Osteoblast (primary cell): ENCODE measurements around the gene MAVS. TPM values are rescaled to one million over a fixed set of nuclear protein-coding genes. Genes with fewer than 3 reads are reported as not detected.
A peak's percentile ranks its signal among the peaks of the same experiment; 100 is the strongest.

Source experiments
- DNase-seq: peaks from one replicate; pipeline ENCODE4 v3.0.0; 2011; ENCODE audit warnings: low spot score, mixed read lengths; ENCODE audit not compliant: insufficient read length; ENCODE audit errors: missing footprints
- H2AFZ ChIP-seq: 2 replicates; pipeline ENCODE4 v1.6.0; 2011; ENCODE audit warnings: mild to moderate bottlenecking, low read length
- H3K27ac ChIP-seq: 2 replicates; pipeline ENCODE4 v1.5.1; 2011; ENCODE audit warnings: mild to moderate bottlenecking, low read depth, low read length, moderate library complexity
- H3K27me3 ChIP-seq: 2 replicates; pipeline ENCODE4 v1.6.0; 2012; ENCODE audit warnings: mild to moderate bottlenecking, control low read depth, inconsistent platforms, low read length, moderate library complexity; ENCODE audit not compliant: insufficient read depth
- H3K36me3 ChIP-seq: 2 replicates; pipeline ENCODE4 v1.5.1; 2011; ENCODE audit warnings: mild to moderate bottlenecking, low read length, control low read depth, moderate library complexity; ENCODE audit not compliant: insufficient read depth
- H3K4me1 ChIP-seq: 2 replicates; pipeline ENCODE4 v1.5.1; 2011; ENCODE audit warnings: mild to moderate bottlenecking, low read length, control low read depth, moderate library complexity; ENCODE audit not compliant: insufficient read depth
- H3K4me2 ChIP-seq: 2 replicates; pipeline ENCODE4 v1.6.0; 2011; ENCODE audit warnings: mild to moderate bottlenecking, low read length; ENCODE audit not compliant: insufficient read depth
- H3K4me3 ChIP-seq: fragments of 200-600 bp; sonication (generic); 3 replicates; pipeline ENCODE4 v1.5.1; 2012; ENCODE audit warnings: mild to moderate bottlenecking, low read length, inconsistent platforms; ENCODE audit not compliant: insufficient read depth
- H3K79me2 ChIP-seq: 2 replicates; pipeline ENCODE4 v1.6.0; 2012; ENCODE audit warnings: mild to moderate bottlenecking, low read length, control low read depth, inconsistent platforms; ENCODE audit not compliant: insufficient read depth
- H3K9me3 ChIP-seq: 2 replicates; pipeline ENCODE4 v1.5.1; 2011; ENCODE audit warnings: low read depth, low read length, control low read depth
- H4K20me1 ChIP-seq: 2 replicates; pipeline ENCODE4 v1.6.0; 2012; ENCODE audit warnings: mild to moderate bottlenecking, low read length, control low read depth; ENCODE audit not compliant: insufficient read depth
- CTCF ChIP-seq: IDR thresholded peaks from 2 replicates; pipeline ENCODE4 v1.5.1; 2011; ENCODE audit warnings: mild to moderate bottlenecking, low read depth, low read length, moderate library complexity; ENCODE audit errors: extremely low read depth
- total RNA-seq: library from RNA; depleted of rRNA; stranded (reverse); fragments of >200 nt; gene quantifications from 2 replicates; pipeline ENCODE4 v1.2.3, GENCODE V29; 2012

The MAVS gene
- total RNA-seq, 1 donor = 32.2 TPM

GRCh38 chr20:3812259-3812681, 34.4 kb upstream of the MAVS start:
- Histone ChIP-seq H3K27ac (peak overlapping the region; percentile 93), H3K27me3 (no peaks in the 10 kb centered on the region), H2AFZ (peak overlapping the region; percentile 54), H3K4me1 (peaks cover 34% of the 10 kb centered on the region), H3K36me3 (no peaks in the 10 kb centered on the region), H4K20me1 (no peaks in the 10 kb centered on the region), H3K4me3 (no peak overlapping the region), H3K9me3 (no peaks in the 10 kb centered on the region), H3K79me2 (peaks cover 6% of the 10 kb centered on the region), H3K4me2 (no peak overlapping the region)
- no peak for DNase-seq
- TF ChIP-seq CTCF = no peak

DNA sequence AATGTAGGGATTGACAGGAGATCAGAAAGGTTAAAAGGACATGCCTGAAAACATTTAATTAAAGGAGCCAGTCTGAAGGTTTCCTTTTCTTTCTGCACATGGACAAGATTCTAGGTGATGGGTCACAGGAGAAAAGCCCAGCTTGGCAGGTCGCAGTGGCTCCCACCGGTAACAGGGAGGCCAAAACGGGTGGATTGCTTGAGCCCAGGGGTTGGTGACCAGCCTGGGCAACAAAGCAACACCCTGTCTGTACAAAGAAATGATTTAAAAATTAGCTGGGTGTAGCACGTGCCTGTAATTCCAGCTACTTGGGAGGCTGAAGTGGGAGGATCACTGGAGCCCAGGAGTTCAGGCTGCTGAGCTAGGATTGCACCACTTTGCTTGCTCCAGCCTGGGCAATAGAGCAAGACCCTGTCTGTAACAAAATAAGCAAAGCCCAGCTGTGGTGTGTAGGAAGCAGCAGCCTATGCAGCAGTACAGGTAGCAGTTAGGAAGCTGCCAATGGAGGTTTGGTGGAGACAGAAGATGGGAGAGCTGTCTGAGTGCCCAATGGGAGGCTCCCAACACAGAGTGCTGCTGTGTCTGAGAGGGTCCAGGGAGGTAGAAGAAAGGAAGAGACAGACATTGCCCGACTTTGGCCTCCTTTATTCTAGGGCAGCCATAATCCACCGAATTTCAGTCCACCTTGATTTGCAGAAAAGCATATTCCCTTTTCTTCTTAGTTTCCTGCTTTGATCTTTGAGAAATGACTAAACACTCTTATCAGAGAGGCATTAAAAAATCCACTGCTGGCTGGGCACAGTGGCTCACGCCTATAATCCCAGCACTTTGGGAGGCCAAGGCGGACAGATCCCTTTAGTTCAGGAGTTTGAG, 33.4 kb upstream of the MAVS start:
- Histone ChIP-seq H3K27ac (no peak overlapping the region), H2AFZ (no peak overlapping the region)
- DNase-seq = peak; percentile 5

DNA sequence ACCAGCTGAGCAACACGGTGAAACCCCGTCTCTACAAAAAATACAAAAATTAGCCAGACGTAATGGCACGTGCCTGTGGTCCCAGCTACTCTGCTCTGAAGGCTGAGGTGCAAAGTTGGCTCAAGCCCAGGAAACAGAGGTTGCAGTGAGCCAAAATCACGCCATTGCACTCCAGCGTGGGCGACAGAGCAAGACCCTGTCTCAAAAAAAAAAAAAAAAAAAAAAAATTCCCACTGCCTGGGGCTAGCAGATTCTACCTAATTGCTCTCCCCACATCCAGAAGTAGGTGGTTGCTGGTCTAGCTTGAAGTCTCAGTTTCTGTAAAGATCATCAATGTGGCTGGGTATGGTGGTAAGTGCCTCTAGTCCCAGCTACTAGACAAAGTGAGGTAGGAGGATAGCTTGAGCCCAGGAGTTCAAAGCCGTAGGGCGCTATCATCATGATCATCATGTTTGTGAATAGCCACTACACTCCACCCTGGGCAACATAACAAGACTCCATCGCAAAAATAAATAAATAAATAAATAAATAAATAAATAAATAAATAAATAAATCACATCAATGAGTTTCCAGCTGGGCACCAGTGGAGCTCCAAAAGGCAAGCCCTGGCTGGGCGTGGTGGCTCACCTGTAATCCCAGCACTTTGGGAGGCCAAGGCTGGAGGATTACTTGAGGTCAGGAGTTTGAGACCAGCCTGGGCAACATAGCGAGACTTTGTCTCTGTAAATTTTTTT, 32.6 kb upstream of the MAVS start:
- no peak for TF ChIP-seq CTCF
- Histone ChIP-seq H4K20me1 (no peaks in the 10 kb centered on the region), H3K27me3 (no peaks in the 10 kb centered on the region), H3K36me3 (no peaks in the 10 kb centered on the region), H3K4me3 (no peak overlapping the region), H3K4me1 (peaks cover 27% of the 10 kb centered on the region), H2AFZ (no peak overlapping the region), H3K9me3 (no peaks in the 10 kb centered on the region), H3K4me2 (no peak overlapping the region), H3K27ac (no peak overlapping the region), H3K79me2 (peaks cover 4% of the 10 kb centered on the region)
- peak; percentile 21 for DNase-seq

More for the DNA sequence above, 33.4 kb upstream of the MAVS start:
- H3K27me3 ChIP-seq = no peaks in the 10 kb centered on the region
- H3K4me2 ChIP-seq = no peak overlapping the region
- H3K79me2 ChIP-seq = peaks cover 6% of the 10 kb centered on the region
- no peaks in the 10 kb centered on the region for H4K20me1 ChIP-seq
- TF ChIP-seq CTCF = no peak
- no peaks in the 10 kb centered on the region for H3K9me3 ChIP-seq
- H3K36me3 ChIP-seq = no peaks in the 10 kb centered on the region
- no peak overlapping the region for H3K4me3 ChIP-seq
- H3K4me1 ChIP-seq = peaks cover 26% of the 10 kb centered on the region

DNA sequence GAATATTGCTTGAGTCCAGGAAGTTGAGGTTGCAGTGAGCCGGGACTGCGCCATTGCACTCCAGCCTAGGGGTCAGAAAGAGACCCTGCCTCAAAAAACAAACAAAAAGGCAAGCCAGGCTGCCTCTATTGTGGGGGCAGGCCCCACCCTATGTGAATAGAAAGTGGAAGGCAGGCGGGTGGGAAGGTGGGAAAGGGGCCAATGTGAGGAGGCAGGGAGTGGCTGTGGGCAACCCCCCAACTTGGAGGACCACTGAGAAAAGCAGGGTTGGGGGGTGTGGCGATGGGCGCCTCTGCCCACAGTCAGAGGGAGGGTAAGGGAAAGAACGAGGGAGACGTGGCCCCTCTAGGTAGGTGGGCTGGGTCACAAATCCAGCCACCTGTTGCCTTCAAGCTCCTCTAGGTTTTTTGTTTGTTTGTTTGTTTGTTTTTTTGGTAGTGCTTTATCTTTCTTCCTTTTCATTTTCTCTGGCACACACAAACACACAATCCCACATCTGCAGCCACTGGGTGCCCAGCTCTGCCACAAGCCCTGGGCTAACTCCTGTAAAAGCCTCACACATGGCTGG, 31.6 kb upstream of the MAVS start:
- Histone ChIP-seq H3K4me1 (peaks cover 32% of the 10 kb centered on the region), H3K79me2 (peaks cover 4% of the 10 kb centered on the region), H3K4me2 (no peak overlapping the region), H4K20me1 (no peaks in the 10 kb centered on the region), H3K27ac (no peak overlapping the region), H3K4me3 (no peak overlapping the region), H3K27me3 (no peaks in the 10 kb centered on the region), H3K36me3 (no peaks in the 10 kb centered on the region), H2AFZ (no peak overlapping the region), H3K9me3 (no peaks in the 10 kb centered on the region)
- DNase-seq = peak; percentile 14
- no peak for TF ChIP-seq CTCF
